ENCODE measurements around the gene GNB1L.

GRCh38 chr22:19802894-19803735, 51.6 kb downstream of the GNB1L start:
- TF ChIP-seq SREBF2 (CRISPR knock-in tag; IDR thresholded peaks at IDR 0.05): no peak
- TF ChIP-seq SMAD4 (CRISPR knock-in tag; conservative IDR thresholded peaks at IDR 0.05): no peak
- TF ChIP-seq CHCHD3 (CRISPR knock-in tag; IDR thresholded peaks at IDR 0.05): no peak
- TF ChIP-seq CTCF (IDR thresholded peaks at IDR 0.05 in 2 of 3, conservative IDR thresholded peaks at IDR 0.05 in 1 of 3; ENCODE audit: insufficient read depth in 2 of 3, low read depth in 1 of 3, low read length in 3 of 3): no peak
- no peak for TF ChIP-seq PHF8 (IDR thresholded peaks at IDR 0.05; ENCODE audit: borderline replicate concordance, low read length)
- TF ChIP-seq RFX5 (IDR thresholded peaks at IDR 0.05; ENCODE audit: low read depth, low read length): no peak
- no peak for TF ChIP-seq ADNP (tag; IDR thresholded peaks at IDR 0.05)
- no peak for TF ChIP-seq EZH2 (IDR thresholded peaks at IDR 0.05; ENCODE audit: borderline replicate concordance, low read depth, low read length)
- TF ChIP-seq FOXM1 (IDR thresholded peaks at IDR 0.05; ENCODE audit: low read depth): no peak
- no peak for TF ChIP-seq FOXM1 (CRISPR knock-in tag; IDR thresholded peaks at IDR 0.05; ENCODE audit: low read depth)
- TF ChIP-seq PHB2 (IDR thresholded peaks at IDR 0.05; ENCODE audit: low read depth): no peak
- no peak for TF ChIP-seq ZFP36 (IDR thresholded peaks at IDR 0.05; ENCODE audit: low read depth, low read length, partially characterized antibody)
- TF ChIP-seq ETV6 (IDR thresholded peaks at IDR 0.05; ENCODE audit: borderline replicate concordance in 1 of 2, low read depth in 2 of 2, low read length in 1 of 2): no peak
- no peak for TF ChIP-seq ETV6 (CRISPR knock-in tag; IDR thresholded peaks at IDR 0.05; ENCODE audit: borderline replicate concordance)
- no peak for TF ChIP-seq CTBP1 (IDR thresholded peaks at IDR 0.05; ENCODE audit: borderline replicate concordance)
